ENCODE measurements around the gene D2HGDH. TPM values are rescaled to one million over a fixed set of nuclear protein-coding genes. Genes with fewer than 3 reads are reported as not detected.

Gene D2HGDH
- total and polyA plus RNA-seq, 4 donors, result 12.2 to 45.3 (median 27.2) TPM

DNA sequence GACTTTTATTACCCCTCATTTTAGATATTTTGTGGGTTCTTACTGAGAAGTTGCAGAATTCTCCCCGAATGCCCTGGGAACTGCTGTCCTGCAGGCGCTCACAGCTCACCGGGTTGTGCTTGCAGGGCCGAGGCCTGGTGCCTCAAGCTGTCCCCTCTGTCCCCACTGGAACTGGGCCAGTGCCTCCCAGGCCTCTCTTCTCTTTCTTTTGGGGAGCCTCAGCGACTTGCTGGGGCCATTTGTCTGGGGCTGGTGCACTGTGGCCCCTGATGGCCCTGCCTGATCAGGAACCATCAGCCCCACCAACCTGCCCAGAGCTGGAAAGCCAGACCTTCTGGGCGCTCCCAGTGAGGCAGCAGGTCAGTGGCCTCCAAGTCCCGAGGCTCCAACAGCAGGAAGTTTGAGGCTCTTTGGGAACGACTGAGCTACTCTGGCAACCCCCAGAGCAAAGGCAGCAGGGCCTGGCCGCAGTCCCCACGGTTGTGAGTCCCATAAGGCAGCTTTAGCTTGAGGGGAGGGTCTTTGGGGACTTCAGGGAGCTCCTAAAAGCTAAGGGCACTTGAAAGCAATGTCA lies 59.9 kb downstream of the D2HGDH start:
- peaks cover 0 to 2% (median 0%) of the 10 kb centered on the region in 4 donors for H3K9me3 ChIP-seq (ENCODE audit: control insufficient read depth in 4 of 4, insufficient read depth in 3 of 4, low read length in 3 of 4)
- peaks cover 0 to 4% (median 0%) of the 10 kb centered on the region in 3 donors for H3K27me3 ChIP-seq (ENCODE audit: control insufficient read depth in 3 of 3, insufficient read depth in 3 of 3, low read length in 2 of 3)
- H3K36me3 ChIP-seq (ENCODE audit: control insufficient read depth in 4 of 4, insufficient read depth in 4 of 4, low read length in 4 of 4), result no peaks in the 10 kb centered on the region
- TF ChIP-seq, protein P1, sequence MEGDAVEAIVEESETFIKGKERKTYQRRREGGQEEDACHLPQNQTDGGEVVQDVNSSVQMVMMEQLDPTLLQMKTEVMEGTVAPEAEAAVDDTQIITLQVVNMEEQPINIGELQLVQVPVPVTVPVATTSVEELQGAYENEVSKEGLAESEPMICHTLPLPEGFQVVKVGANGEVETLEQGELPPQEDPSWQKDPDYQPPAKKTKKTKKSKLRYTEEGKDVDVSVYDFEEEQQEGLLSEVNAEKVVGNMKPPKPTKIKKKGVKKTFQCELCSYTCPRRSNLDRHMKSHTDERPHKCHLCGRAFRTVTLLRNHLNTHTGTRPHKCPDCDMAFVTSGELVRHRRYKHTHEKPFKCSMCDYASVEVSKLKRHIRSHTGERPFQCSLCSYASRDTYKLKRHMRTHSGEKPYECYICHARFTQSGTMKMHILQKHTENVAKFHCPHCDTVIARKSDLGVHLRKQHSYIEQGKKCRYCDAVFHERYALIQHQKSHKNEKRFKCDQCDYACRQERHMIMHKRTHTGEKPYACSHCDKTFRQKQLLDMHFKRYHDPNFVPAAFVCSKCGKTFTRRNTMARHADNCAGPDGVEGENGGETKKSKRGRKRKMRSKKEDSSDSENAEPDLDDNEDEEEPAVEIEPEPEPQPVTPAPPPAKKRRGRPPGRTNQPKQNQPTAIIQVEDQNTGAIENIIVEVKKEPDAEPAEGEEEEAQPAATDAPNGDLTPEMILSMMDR (IDR thresholded peaks at IDR 0.05; ENCODE audit: control extremely low read depth, extremely low read depth), result no peak
- DNase-seq, result no peak
- no peak for ATAC-seq (ENCODE audit: insufficient read depth, low FRiP score)
- no peaks in the 10 kb centered on the region for H3K4me1 ChIP-seq (ENCODE audit: control insufficient read depth in 5 of 5, insufficient read depth in 5 of 5, low read length in 5 of 5)
- H3K27ac ChIP-seq (ENCODE audit: low read depth in 1 of 2, low read length in 1 of 2), result no peak overlapping the region
- H3K4me3 ChIP-seq, result no peak overlapping the region
- WGBS, 2 donors, result 83 to 88% methylated on average over 9 to 10 of the region's 10 CpGs
- H3K9ac ChIP-seq (ENCODE audit: insufficient read depth in 1 of 2, low read length in 2 of 2), result no peak overlapping the region

DNA sequence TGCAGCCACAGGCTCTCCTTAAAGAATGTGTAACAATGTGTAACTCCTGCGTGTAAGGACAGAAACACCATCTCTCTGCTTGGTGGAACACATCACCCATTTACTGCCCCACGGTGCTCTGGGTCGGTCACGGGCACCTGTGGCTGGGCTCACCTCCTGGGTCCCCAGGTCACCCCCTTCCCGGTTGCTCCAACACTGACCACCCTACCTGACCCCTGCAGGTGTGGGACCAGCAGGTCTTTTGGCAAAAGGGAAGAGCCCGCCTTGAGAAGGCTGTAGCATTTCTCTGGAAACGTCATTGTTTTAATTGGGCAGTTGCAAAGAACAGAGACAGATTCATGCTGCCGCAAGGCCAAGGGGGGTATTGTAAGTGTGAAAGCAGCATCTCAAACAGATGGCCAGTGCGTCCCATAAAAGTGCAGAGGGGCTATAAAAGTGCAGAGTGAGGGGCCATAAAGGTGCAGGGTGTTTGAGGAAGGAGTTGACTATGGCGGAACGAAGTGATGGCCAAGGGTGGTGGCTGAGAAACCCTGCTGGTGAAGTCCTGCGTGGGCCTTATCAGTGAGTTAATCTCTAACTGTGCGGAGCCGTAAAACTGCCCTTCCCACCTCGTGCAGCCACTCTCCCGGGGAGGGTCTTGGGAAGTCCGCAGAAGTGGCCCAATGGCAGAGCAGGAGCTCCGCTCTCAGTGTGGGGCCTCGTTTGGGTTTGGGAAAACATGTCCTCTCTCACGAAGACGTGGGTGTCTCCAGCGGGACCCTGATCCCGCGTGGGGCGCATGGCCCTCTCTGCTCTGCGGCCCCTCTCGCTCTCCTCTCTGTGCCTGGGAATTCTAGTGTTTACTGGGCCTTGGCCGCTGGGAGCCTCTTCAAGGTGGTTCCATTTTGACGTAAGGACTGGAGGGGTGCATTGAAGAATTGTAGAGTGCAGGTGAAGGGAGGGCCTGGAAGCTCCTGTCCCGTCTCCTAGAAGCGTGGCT lies 60.9 kb downstream of the D2HGDH start:
- Histone ChIP-seq H3K9ac (ENCODE audit: insufficient read depth in 1 of 2, low read length in 2 of 2) (no peak overlapping the region), H3K27ac (ENCODE audit: low read depth in 1 of 2, low read length in 1 of 2) (no peak overlapping the region), H3K9me3 (ENCODE audit: control insufficient read depth in 4 of 4, insufficient read depth in 3 of 4, low read length in 3 of 4) (peaks cover 0 to 2% (median 0%) of the 10 kb centered on the region in 4 donors), H3K27me3 (ENCODE audit: control insufficient read depth in 3 of 3, insufficient read depth in 3 of 3, low read length in 2 of 3) (peaks cover 0 to 4% (median 0%) of the 10 kb centered on the region in 3 donors), H3K4me1 (ENCODE audit: control insufficient read depth in 5 of 5, insufficient read depth in 5 of 5, low read length in 5 of 5) (no peaks in the 10 kb centered on the region), H3K4me3 (no peak overlapping the region), H3K36me3 (ENCODE audit: control insufficient read depth in 4 of 4, insufficient read depth in 4 of 4, low read length in 4 of 4) (no peaks in the 10 kb centered on the region)
- 86 to 92% methylated on average over 31 of the region's 31 CpGs for WGBS, 2 donors
- DNase-seq, result peak in 1 of 3 donors; percentile 10
- TF ChIP-seq, protein P1 (IDR thresholded peaks at IDR 0.05; ENCODE audit: control extremely low read depth, extremely low read depth), result no peak
- ATAC-seq (ENCODE audit: insufficient read depth, low FRiP score), result no peak

DNA sequence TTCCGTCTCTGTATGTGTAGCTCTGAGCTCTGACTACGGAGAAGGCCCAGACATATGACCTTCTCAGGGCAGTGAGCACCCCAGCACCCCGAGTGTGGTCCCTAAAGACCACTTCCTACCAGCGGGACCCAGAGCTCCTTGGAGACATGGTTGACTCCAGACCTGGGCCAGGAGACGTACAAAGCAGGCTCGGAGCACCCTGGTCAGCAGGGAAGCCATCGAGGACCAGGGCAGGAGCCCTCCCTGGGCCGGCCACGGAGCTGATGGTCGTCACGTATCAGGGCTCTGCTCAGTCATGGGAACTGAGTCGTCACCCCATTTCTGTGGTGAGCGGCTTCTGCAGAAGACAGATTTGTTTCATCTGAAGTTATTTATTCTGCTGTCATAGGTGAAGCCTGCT lies 61.8 kb downstream of the D2HGDH start:
- 96% methylated on average over 13 of the region's 13 CpGs for WGBS, 2 donors
- Histone ChIP-seq H3K27me3 (ENCODE audit: control insufficient read depth in 3 of 3, insufficient read depth in 3 of 3, low read length in 2 of 3) (peaks cover 0 to 4% (median 0%) of the 10 kb centered on the region in 3 donors), H3K4me1 (ENCODE audit: control insufficient read depth in 5 of 5, insufficient read depth in 5 of 5, low read length in 5 of 5) (no peaks in the 10 kb centered on the region), H3K27ac (ENCODE audit: low read depth in 1 of 2, low read length in 1 of 2) (no peak overlapping the region), H3K9me3 (ENCODE audit: control insufficient read depth in 4 of 4, insufficient read depth in 3 of 4, low read length in 3 of 4) (peaks cover 0 to 2% (median 0%) of the 10 kb centered on the region in 4 donors), H3K4me3 (no peak overlapping the region), H3K9ac (ENCODE audit: insufficient read depth in 1 of 2, low read length in 2 of 2) (no peak overlapping the region), H3K36me3 (ENCODE audit: control insufficient read depth in 4 of 4, insufficient read depth in 4 of 4, low read length in 4 of 4) (no peaks in the 10 kb centered on the region)
- TF ChIP-seq, protein P1 (IDR thresholded peaks at IDR 0.05; ENCODE audit: control extremely low read depth, extremely low read depth), result no peak
- peak in 1 of 3 donors; percentile 7 for DNase-seq
- no peak for ATAC-seq (ENCODE audit: insufficient read depth, low FRiP score)

Data from lung (tissue), 12 donors.